ENCODE data around the gene CNN2.

- TF ChIP-seq CTCF (IDR thresholded peaks at IDR 0.05) (no peak), POLR2A (IDR thresholded peaks at IDR 0.05) (no peak), POLR2AphosphoS5 (IDR thresholded peaks at IDR 0.05; ENCODE audit: insufficient read depth in 1 of 2, low read depth in 1 of 2) (no peak)
Measured at GRCh38 chr19:1084024-1084868, 57.8 kb downstream of the CNN2 start.

Data from vagina (tissue), 2 donors.